Left ventricle myocardium inferior (tissue), 1 donor: ENCODE results near the gene CYLD. TPM values are rescaled to one million over a fixed set of nuclear protein-coding genes. Genes with fewer than 3 reads are reported as not detected.
A peak's percentile ranks its signal among the peaks of the same experiment; 100 is the strongest.

Source experiments
- DNase-seq: peaks from one replicate; pipeline ENCODE4 v3.0.0-alpha.2; 2020
- H3K27ac ChIP-seq: fragments of 200-600 bp; replicated peaks from 2 replicates; pipeline ENCODE4 v1.8.0; 2021
- H3K27me3 ChIP-seq: fragments of 200-600 bp; 2 replicates; pipeline ENCODE4 v1.8.0; 2021; ENCODE audit warnings: low read depth
- H3K36me3 ChIP-seq: fragments of 200-600 bp; 2 replicates; pipeline ENCODE4 v1.8.0; 2021
- H3K4me1 ChIP-seq: fragments of 200-600 bp; 2 replicates; pipeline ENCODE4 v1.8.0; 2021
- H3K4me3 ChIP-seq: fragments of 200-600 bp; 2 replicates; pipeline ENCODE4 v1.8.0; 2021; ENCODE audit warnings: mild to moderate bottlenecking, moderate library complexity
- H3K9me3 ChIP-seq: fragments of 200-600 bp; replicated peaks from 2 replicates; pipeline ENCODE4 v1.8.0; 2021
- CTCF ChIP-seq: fragments of 200-600 bp; IDR thresholded peaks from 2 replicates; pipeline ENCODE4 v1.8.0; 2021; ENCODE audit warnings: antibody characterized with exemption, mild to moderate bottlenecking, borderline replicate concordance
- intact Hi-C: fragments of 100-400 bp; cut with micrococcal nuclease; formaldehyde crosslinking; loops from one replicate; pipeline ENCODE4 v1.11.0; 2022
- total RNA-seq: library from RNA; stranded (reverse); fragmentation: NEBNext Ultra II Directional; extraction: Animal tissue kit (Norgen Biotek cat#: 25700); gene quantifications from one replicate; pipeline ENCODE4 v1.2.1, GENCODE V29; 2021
- donor health status: DM: no; HTN: yes; CAD: no; lungs with severe emphysema.

Gene CYLD
- total RNA-seq, 1 donor from 2014 or later, result 36.0 TPM

GRCh38 chr16:50699326-50700159 is 42.3 kb upstream of the CYLD start:
- no peak for TF ChIP-seq CTCF
- peak overlapping the region; percentile 20 for H3K27ac ChIP-seq
- H3K4me3 ChIP-seq, result no peak overlapping the region
- H3K27me3 ChIP-seq, result peaks cover under 1% of the 10 kb centered on the region
- peaks cover 34% of the 10 kb centered on the region for H3K4me1 ChIP-seq
- H3K9me3 ChIP-seq, result peaks cover 14% of the 10 kb centered on the region
- DNase-seq, result no peak
- peaks cover 5% of the 10 kb centered on the region for H3K36me3 ChIP-seq
- intact Hi-C loops, result no loop called here

- H3K4me3 ChIP-seq, result no peak overlapping the region
- H3K27me3 ChIP-seq, result no peaks in the 10 kb centered on the region
- peaks cover 13% of the 10 kb centered on the region for H3K4me1 ChIP-seq
- TF ChIP-seq CTCF, result no peak
- intact Hi-C loops, result no loop called here
- peaks cover 5% of the 10 kb centered on the region for H3K36me3 ChIP-seq
- no peak for DNase-seq
- H3K27ac ChIP-seq, result no peak overlapping the region
- H3K9me3 ChIP-seq, result peaks cover 24% of the 10 kb centered on the region
These were observed 39.2 kb upstream of the CYLD start for GRCh38 chr16:50702725-50703124.

GRCh38 chr16:50704245-50704644 is 37.6 kb upstream of the CYLD start:
- no peak for DNase-seq
- H3K4me3 ChIP-seq, result no peak overlapping the region
- peaks cover 24% of the 10 kb centered on the region for H3K9me3 ChIP-seq
- H3K27ac ChIP-seq, result no peak overlapping the region
- intact Hi-C loops, result no loop called here
- peaks cover 15% of the 10 kb centered on the region for H3K4me1 ChIP-seq
- H3K36me3 ChIP-seq, result peaks cover 5% of the 10 kb centered on the region
- TF ChIP-seq CTCF, result no peak
- no peaks in the 10 kb centered on the region for H3K27me3 ChIP-seq

GRCh38 chr16:50705436-50706110 is 36.3 kb upstream of the CYLD start:
- intact Hi-C loops, result no loop called here
- DNase-seq, result no peak

GRCh38 chr16:50706250-50706649 is 35.6 kb upstream of the CYLD start:
- Histone ChIP-seq H3K27me3 (no peaks in the 10 kb centered on the region), H3K9me3 (peaks cover 24% of the 10 kb centered on the region), H3K36me3 (peaks cover 5% of the 10 kb centered on the region), H3K27ac (no peak overlapping the region), H3K4me1 (peaks cover 5% of the 10 kb centered on the region), H3K4me3 (no peak overlapping the region)
- TF ChIP-seq CTCF, result no peak
- intact Hi-C loops, result no loop called here
- DNase-seq, result no peak

More at GRCh38 chr16:50705436-50706110, 36.3 kb upstream of the CYLD start:
- Histone ChIP-seq H3K4me1 (peaks cover 6% of the 10 kb centered on the region), H3K4me3 (no peak overlapping the region), H3K36me3 (peaks cover 5% of the 10 kb centered on the region), H3K27ac (no peak overlapping the region), H3K27me3 (no peaks in the 10 kb centered on the region), H3K9me3 (peaks cover 24% of the 10 kb centered on the region)
- no peak for TF ChIP-seq CTCF
